Epidermal melanocyte (primary cell): ENCODE measurements around the gene TUT4.

ENCODE experiments used
- DNase-seq: peaks from one replicate; pipeline ENCODE4 v3.0.0; 2011; ENCODE audit warnings: low spot score; ENCODE audit not compliant: insufficient read length

The TUT4 gene

DNA sequence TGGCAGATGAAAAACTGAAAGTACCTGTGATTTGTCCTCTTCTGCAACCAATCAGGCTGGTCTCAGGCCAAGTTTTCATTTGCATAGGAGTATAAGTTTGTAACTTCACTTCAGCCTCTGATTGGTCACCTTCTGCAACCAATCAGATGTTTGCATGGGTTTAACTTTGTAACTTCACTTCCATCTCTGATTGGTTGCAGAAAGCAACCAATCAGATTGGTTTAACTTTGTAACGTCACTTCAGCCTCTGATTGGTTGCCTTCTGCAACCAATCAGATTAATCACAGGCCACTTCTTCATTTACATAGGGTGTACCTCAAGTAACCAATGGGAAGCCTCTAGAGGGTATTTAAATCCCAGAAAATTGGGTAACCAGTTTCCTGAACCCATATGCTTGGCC lies 18.9 kb upstream of the TUT4 start:
- no peak for DNase-seq

GRCh38 chr1:52569449-52570210 lies 16.7 kb upstream of the TUT4 start:
- DNase-seq: no peak

GRCh38 chr1:52567943-52568342 lies 15.1 kb upstream of the TUT4 start:
- DNase-seq: no peak

DNA sequence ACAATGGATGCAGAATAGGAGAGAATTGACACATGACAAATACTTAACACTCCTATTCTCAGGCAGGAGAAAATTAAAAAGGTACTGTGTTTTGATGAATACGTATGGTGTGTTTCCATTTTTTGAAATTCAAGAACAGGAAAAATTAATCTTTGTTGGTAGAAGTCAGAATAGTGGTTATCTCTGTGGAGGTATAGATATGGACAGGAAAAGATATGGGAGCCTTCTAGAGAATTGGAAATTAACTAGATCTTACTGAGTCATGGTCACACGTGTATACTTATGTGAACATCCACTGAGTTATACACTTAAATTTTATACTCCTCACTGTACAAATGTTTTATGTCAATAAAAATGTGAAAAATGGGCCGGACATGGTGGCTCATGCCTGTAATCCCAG lies 9.9 kb upstream of the TUT4 start:
- DNase-seq: no peak

- no peak for DNase-seq
Observed at GRCh38 chr1:52559875-52560274, 7.0 kb upstream of the TUT4 start.

- no peak for DNase-seq
Observed at GRCh38 chr1:52558941-52559340, 6.0 kb upstream of the TUT4 start.

DNA sequence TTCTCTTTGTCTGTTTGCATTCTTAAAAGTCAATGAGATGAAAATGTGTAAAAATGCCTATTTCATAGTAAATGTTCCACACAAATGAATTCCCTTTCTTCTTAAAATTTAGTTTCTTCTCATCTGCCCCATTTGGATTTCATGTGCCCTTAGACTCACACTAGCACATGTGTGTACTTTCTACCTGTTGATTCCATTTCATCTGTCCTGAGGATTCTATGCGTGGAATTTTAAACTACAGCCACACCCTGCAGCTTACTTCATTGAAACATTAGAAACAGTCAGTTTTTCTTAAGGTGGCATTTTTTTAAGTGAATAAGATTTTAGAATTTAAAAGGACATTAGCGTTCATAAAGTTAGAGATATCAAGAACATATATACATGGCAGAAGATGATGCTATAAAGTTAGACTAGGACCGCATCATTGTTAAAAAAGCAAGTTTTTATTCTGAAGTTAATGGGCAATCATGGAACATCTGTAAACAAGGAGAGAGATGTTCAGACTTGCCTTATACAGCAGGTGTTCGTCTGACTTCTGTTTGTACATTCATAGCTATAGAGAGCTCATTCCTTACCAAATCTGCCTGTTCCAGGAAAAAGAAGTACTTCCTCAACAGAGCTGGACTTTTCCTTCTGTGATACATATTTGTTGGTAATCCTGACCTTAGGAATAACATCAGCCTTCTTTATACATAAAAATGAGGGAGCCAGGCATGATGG lies 3.9 kb upstream of the TUT4 start:
- DNase-seq: no peak

DNA sequence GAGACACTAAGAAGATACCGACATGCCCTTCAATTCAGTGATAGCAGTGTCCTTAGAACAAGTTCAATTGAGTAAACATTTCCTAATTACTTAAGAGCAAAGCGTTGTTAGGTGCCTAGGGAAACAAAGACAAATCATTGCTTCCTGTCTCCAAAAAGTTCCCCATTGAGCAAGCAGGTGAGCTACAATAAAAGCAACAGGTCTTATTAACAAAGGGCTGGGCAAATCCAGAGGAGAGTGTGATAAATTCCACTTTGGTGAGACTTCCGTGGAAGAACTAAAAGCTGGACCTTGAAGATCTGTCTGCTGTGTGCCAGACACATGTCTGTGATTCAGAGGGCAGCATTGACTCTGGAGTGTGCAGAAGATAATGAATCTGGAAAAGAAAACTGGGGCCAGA lies 1.9 kb upstream of the TUT4 start:
- no peak for DNase-seq

DNA sequence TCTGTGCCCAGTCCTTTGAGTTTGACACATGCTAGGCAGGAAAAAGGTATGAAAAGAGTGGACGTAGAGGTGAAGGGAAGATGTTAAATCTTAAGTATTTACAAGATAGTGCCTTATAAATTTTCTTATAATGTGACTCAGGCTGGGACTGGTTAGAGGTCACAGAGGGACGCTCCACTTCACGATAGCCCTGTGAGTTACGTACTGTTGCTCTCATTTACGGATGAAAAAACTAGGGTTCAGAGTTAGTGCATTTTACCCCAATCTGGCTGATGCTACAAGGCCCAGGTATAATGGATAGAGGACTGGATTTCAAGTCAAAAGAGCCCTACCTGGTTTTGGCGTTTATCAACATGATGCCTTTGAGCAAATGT lies 1.4 kb upstream of the TUT4 start:
- DNase-seq: no peak

- DNase-seq: peak; percentile 53
Observed at GRCh38 chr1:52553362-52554266, 722 bp upstream of the TUT4 start.

DNA sequence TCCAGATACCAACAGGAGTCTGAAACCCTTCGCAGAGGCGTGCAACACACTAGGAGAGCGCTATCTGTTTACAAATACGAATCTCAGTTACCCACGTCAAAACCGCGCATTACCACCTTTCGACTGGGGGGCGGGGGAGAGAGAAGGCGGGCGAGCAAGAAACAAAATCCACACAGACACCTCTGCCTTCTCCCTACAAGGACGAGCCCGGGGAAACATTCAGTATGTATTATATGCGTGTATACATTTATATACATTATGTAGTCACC lies 722 bp downstream of the TUT4 start:
- no peak for DNase-seq

DNA sequence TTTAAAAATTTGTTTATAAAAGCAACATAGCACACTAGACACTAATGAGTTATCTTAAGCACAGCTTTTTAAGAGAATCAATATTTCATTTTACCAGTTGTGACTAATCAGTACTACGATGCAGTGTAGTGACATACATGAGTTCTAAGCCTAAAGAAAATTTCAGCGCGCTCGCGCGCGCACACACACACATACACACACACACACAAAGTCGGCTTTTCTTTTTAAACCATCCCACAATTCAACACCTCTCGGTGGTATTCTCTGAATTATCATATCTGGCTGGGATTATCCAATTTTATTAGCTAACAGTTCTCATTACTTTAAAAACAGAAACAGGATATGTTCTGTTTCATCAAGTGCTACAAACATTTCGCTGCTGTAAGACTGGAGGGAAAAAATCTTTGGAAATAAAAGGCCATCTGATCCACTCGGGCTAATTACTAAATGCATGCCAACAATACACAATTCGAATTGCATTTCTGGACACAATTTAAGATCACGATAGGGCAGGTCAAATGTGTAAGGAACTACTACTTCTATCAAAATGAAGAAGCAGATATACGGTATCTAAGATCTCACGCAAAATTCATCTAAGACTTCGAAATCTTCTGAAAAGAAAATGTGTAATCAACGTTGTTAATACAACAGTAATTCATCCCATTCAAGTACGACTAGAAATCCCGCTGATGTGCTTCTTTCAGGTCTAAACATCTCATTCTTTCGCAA lies 1.2 kb downstream of the TUT4 start:
- no peak for DNase-seq

- no peak for DNase-seq
Observed at GRCh38 chr1:52550447-52550846, 2.4 kb downstream of the TUT4 start.

GRCh38 chr1:52549267-52549666 lies 3.6 kb downstream of the TUT4 start:
- no peak for DNase-seq

GRCh38 chr1:52546852-52547251 lies 6.0 kb downstream of the TUT4 start:
- DNase-seq: no peak

- no peak for DNase-seq
Observed at GRCh38 chr1:52544665-52545525, 8.0 kb downstream of the TUT4 start.

DNA sequence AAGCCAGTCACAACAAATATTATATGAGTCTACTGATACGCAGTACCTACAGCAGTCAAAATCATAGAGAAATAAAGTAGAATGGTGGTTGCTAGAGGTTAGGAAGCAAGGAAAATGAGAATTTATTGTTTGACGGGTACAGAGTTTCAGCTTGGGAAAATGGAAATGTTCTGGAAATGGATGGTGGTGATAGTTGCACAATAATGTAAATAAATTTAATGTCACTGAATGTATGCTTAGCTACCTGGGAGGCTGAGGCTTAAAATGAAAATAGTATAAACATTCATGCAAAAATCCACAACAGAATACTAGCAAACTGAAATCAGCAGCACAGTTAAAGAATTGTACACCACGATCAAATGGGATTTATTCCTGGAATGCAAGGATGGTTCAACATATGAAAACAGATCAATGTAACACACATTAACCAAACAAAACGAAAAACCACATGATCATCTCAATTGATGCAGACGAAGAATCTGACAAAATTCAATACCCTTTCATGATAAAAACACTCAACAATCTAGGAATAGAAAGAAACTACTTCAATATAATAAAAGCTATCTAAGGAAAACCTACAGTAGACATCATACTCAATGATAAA lies 10.7 kb downstream of the TUT4 start:
- DNase-seq: no peak

- no peak for DNase-seq
Observed at GRCh38 chr1:52534928-52535764, 17.7 kb downstream of the TUT4 start.

- no peak for DNase-seq
Observed at GRCh38 chr1:52533713-52534112, 19.2 kb downstream of the TUT4 start.
